ENCODE results near the gene LRSAM1. TPM values are rescaled to one million over a fixed set of nuclear protein-coding genes. Genes with fewer than 3 reads are reported as not detected.

The LRSAM1 gene
- total and polyA plus RNA-seq, 9 of the 15 experiments (the other 6 are each of a cell fraction or from before 2014, with no cell fraction given) = 0.07 to 16.2 (median 4.7) TPM

DNA sequence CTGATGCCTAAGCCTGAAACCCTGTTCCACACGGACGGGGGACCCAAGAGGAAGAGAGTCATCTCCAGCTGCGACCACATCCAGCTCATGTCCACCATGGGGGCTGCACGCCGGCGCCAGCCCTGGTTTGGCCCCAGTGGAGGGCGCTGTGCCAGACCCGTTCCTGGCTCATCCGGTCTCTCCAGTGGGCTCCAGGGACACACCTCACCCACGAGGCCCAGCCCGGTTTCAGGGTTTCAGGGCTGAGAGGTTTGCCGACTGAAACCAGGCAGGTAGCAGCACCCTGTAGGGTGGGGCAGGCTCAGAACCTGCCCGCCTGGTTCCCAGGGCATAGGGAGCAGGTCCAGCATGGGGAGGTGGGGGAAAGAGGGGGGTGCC lies 89.3 kb downstream of the LRSAM1 start (continued):
- no peak for TF ChIP-seq NCOA4 (IDR thresholded peaks at IDR 0.05; ENCODE audit: partially characterized antibody)
- no peak for TF ChIP-seq NR2F6 (CRISPR knock-in tag; IDR thresholded peaks at IDR 0.05)
- TF ChIP-seq CEBPZ (IDR thresholded peaks at IDR 0.05; ENCODE audit: borderline replicate concordance, low read depth, low read length) = no peak
- no peak for TF ChIP-seq RBM14 (IDR thresholded peaks at IDR 0.05; ENCODE audit: borderline replicate concordance, insufficient read depth, low read depth, low read length)
- TF ChIP-seq CBFA2T3 (IDR thresholded peaks at IDR 0.05) = no peak
- no peak for TF ChIP-seq HNRNPUL1 (IDR thresholded peaks at IDR 0.05; ENCODE audit: low read length)
- TF ChIP-seq ZKSCAN1 (IDR thresholded peaks at IDR 0.05; ENCODE audit: low read depth, low read length) = no peak
- no peak for TF ChIP-seq U2AF2 (optimal IDR thresholded peaks at IDR 0.05; ENCODE audit: low read depth, low read length)

DNA sequence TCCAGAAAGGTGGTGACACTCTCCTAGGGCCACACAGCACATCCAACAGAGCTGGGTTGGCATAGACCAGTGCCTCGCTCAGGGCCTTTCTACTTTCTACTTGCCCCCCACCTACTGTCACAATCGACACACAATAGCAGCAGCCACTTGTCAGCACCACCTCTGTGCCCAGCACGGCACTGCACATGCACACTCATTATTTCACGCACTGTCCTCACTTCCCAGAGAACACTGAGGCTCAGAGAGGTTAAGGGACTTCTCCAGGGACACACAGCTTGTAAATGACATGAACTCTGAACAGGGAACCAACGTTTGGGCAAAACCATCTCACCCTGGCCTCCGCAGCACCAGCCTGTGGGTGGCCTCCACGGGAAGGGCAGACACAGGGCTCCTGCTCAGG lies 89.9 kb downstream of the LRSAM1 start:
- DNase-seq (ENCODE audit: extremely low read depth in 1 of 4, low spot score in 3 of 4) (no peak), ATAC-seq (no peak), FAIRE-seq (no peak)
- no peaks in the 10 kb centered on the region for H3K9me3 ChIP-seq (replicated peaks; ENCODE audit: control insufficient read depth, insufficient read depth, low read depth, low read length)
- H3K4me1 ChIP-seq (replicated peaks in 1 of 2; ENCODE audit: control insufficient read depth in 2 of 2, insufficient read depth in 2 of 2, low read length in 2 of 2) = peaks cover 36 to 64% of the 10 kb centered on the region in 2 experiments
- H3K4me3 ChIP-seq = no peak overlapping the region
- CTCF ChIA-PET (ENCODE audit: low intra/inter-chr PET ratio) = no interaction called here
- H3K27me3 ChIP-seq (ENCODE audit: control insufficient read depth in 2 of 2, insufficient read depth in 2 of 2, low read length in 2 of 2) = no peaks in the 10 kb centered on the region
- WGBS (ENCODE audit: insufficient coverage, low coverage, missing lambda C conversion rate) = 86% methylated on average over 7 of the region's 7 CpGs
- no peak overlapping the region for H2AFZ ChIP-seq (ENCODE audit: low read depth, low read length)
- no peak overlapping the region for H3K4me2 ChIP-seq (ENCODE audit: insufficient read depth, low read length)
- peaks cover 22% of the 10 kb centered on the region; the same call in 1 of the 3 replicates for H3K36me3 ChIP-seq (ENCODE audit: control insufficient read depth, insufficient read depth, low read length)
- no peak overlapping the region for H3K27ac ChIP-seq (ENCODE audit: extremely low read depth, low read depth, low read length)
- H3K9ac ChIP-seq (ENCODE audit: insufficient read depth in 1 of 2, low read depth in 2 of 2, low read length in 2 of 2) = peak overlapping the region in 1 of 2 experiments; percentile 23; a peak in 2 of 4 replicates
- H3K79me2 ChIP-seq (ENCODE audit: control insufficient read depth, insufficient read depth, low read length) = peaks cover 73% of the 10 kb centered on the region
- POLR2A ChIA-PET = interaction anchor here (0.6 to 1.3 kb wide), 3 partner anchors 13 to 24 kb away, joined by 3 to 4 read pairs (median 3); no protein-coding TSS in a partner anchor
- in situ Hi-C loops (cut with MboI) (no loop called here), intact Hi-C loops (cut with micrococcal nuclease) (no loop called here)
- BruUV-seq (replicated peaks) = no TSS peak
- no peaks in the 10 kb centered on the region; the same call in none of the 2 replicates for H4K20me1 ChIP-seq (replicated peaks; ENCODE audit: control insufficient read depth, insufficient read depth, low read length)
- peaks cover under 1% of the 10 kb centered on the region for H3K9me1 ChIP-seq (ENCODE audit: control insufficient read depth, insufficient read depth, low read length)
- TF ChIP-seq RFX5 (IDR thresholded peaks at IDR 0.05; ENCODE audit: low read depth, low read length) (no peak), KDM1A (IDR thresholded peaks at IDR 0.05) (peak in 1 of 2 experiments; percentile 51; a peak in 1 of 4 replicates), RCOR1 (IDR thresholded peaks at IDR 0.05; ENCODE audit: borderline replicate concordance in 1 of 2, low read depth in 2 of 2, low read length in 2 of 2) (0 out of 4 replicates have a peak, but pooled peaks of 1 of the 2 experiments have one; percentile 9), CBX3 (IDR thresholded peaks at IDR 0.05; ENCODE audit: borderline replicate concordance in 1 of 2, low read length in 2 of 2) (no peak), RBM25 (IDR thresholded peaks at IDR 0.05; ENCODE audit: low read depth, low read length, severe bottlenecking) (peak; percentile 68), HLTF (IDR thresholded peaks at IDR 0.05) (no peak), VEZF1 (CRISPR knock-in tag; IDR thresholded peaks at IDR 0.05) (no peak), BRD9 (IDR thresholded peaks at IDR 0.05; ENCODE audit: low read depth, partially characterized antibody) (peak; percentile 100), PTBP1 (IDR thresholded peaks at IDR 0.05; ENCODE audit: low read depth, low read length) (peak; percentile 72; the same call in 1 of the 2 replicates), ZNF589 (CRISPR knock-in tag; IDR thresholded peaks at IDR 0.05; ENCODE audit: low read depth) (no peak)

All from K562 (cell line).